Hematopoietic multipotent progenitor cell treated with erythropoietin and hydrocortisone succinate and interleukin-3 and kit ligand, for 6 days (in vitro differentiated cells): ENCODE data around the gene CLIC4.
"Not testable (repeated sequence)": the region's sequence is repeated elsewhere in the genome, so short reads cannot be mapped to it uniquely, and the experiment has no call there.

ENCODE experiments used
- DNase-seq: peaks from one replicate; pipeline ENCODE4 v3.0.0-alpha.2; 2015

CLIC4 gene

GRCh38 chr1:24744911-24745710, at the start of gene CLIC4:
Gene CLIC4 (plus strand): TSS chr1:24745447. CDS start chr1:24745554, 107 bp downstream.
- peak; percentile 99 for DNase-seq

- DNase-seq = no peak
Observed at GRCh38 chr1:24696041-24696755, 49.0 kb upstream of the CLIC4 start.

GRCh38 chr1:24696756-24697330, 48.4 kb upstream of the CLIC4 start:
- no peak for DNase-seq

- not testable (repeated sequence) for DNase-seq
Observed at GRCh38 chr1:24697453-24698001, 47.7 kb upstream of the CLIC4 start.

- not testable (repeated sequence) for DNase-seq
Observed at GRCh38 chr1:24698326-24698725, 46.9 kb upstream of the CLIC4 start.

GRCh38 chr1:24699628-24700027, 45.6 kb upstream of the CLIC4 start:
- no peak for DNase-seq

- DNase-seq = no peak
Observed at GRCh38 chr1:24702511-24703293, 42.5 kb upstream of the CLIC4 start.

- DNase-seq = no peak
Observed at GRCh38 chr1:24704411-24705259, 40.6 kb upstream of the CLIC4 start.

- peak; percentile 91 for DNase-seq
Observed at GRCh38 chr1:24705260-24706073, 39.8 kb upstream of the CLIC4 start.

- DNase-seq = not testable (repeated sequence)
Observed at GRCh38 chr1:24706074-24706389, 39.2 kb upstream of the CLIC4 start.

GRCh38 chr1:24707687-24708086, 37.6 kb upstream of the CLIC4 start:
- DNase-seq = no peak

- DNase-seq = peak; percentile 46
Observed at GRCh38 chr1:24708938-24709337, 36.3 kb upstream of the CLIC4 start.

GRCh38 chr1:24709791-24710441, 35.3 kb upstream of the CLIC4 start:
- DNase-seq = no peak

- DNase-seq = no peak
Observed at GRCh38 chr1:24711329-24711728, 33.9 kb upstream of the CLIC4 start.

GRCh38 chr1:24713176-24713575, 32.1 kb upstream of the CLIC4 start:
- DNase-seq = no peak

- no peak for DNase-seq
Observed at GRCh38 chr1:24713736-24714135, 31.5 kb upstream of the CLIC4 start.

GRCh38 chr1:24714859-24715520, 30.3 kb upstream of the CLIC4 start:
- no peak for DNase-seq

- no peak for DNase-seq
Observed at GRCh38 chr1:24715658-24716057, 29.6 kb upstream of the CLIC4 start.

- no peak for DNase-seq
Observed at GRCh38 chr1:24717887-24718650, 27.2 kb upstream of the CLIC4 start.
